Activated naive CD4-positive, alpha-beta T cell treated with anti-CD3 and anti-CD28 coated beads, Interleukin-2, amount 10 ng/mL, durations not matched to agents 5 hours and 36 hours (primary cell): Measurements from ENCODE around the gene DNAH14. TPM values are rescaled to one million over a fixed set of nuclear protein-coding genes. Genes with fewer than 3 reads are reported as not detected.

Source experiments
- total RNA-seq, 2 experiments: library from RNA; stranded (reverse); gene quantifications; one replicate each; pipeline ENCODE4 v1.2.3, GENCODE V29; 2021

The DNAH14 gene
- under 1 TPM in 1 of 2 experiments, not detected in 1; 0.24 TPM for total RNA-seq

DNA sequence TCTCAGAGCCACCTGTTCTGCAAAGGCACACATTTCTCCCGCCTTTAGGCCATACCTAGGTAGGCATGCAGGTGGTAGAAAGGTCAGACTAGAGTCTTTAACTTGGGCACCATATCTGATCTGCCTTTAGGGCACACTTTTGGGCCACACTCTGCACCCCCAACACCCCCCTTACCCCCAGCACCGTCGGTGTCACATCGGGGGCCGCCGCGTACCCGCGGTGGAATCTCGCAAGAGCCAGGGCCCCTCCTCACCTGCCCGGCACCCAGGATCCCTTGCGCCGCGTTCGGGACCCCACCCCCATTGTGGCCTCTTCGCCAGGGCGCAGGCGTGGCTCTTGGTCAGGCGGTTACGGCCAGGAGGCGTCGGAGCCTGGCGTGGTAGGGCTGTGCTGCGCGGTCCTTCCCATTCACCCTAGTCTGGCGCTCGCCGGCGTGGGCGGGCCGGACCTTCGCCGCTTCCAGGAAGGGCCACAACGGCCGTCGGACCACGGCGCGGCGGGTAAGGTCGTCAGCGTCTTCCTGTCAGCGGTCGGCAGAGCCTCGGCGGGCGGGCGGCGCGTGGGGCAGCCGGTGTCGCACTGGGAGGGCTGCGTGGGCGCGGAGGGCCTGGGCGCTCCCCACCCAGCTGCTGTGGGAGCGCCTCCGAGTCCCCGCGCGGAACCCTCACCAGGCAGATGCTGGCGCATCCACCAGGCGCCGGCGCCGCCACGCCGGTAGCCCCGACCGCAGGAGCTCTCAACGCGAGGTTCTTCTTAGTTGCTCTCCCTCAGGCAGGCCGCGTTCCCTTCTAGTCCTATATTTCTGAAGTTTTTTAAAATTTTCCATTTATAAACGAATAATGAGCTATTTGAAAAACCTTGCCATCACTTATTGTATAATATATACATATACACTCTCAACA, at the start of gene DNAH14:
Gene DNAH14, plus strand, starts transcription at position 341 of the 903 bp plus-strand sequence. CDS start 23,028 bp downstream, outside the sequence.

DNA sequence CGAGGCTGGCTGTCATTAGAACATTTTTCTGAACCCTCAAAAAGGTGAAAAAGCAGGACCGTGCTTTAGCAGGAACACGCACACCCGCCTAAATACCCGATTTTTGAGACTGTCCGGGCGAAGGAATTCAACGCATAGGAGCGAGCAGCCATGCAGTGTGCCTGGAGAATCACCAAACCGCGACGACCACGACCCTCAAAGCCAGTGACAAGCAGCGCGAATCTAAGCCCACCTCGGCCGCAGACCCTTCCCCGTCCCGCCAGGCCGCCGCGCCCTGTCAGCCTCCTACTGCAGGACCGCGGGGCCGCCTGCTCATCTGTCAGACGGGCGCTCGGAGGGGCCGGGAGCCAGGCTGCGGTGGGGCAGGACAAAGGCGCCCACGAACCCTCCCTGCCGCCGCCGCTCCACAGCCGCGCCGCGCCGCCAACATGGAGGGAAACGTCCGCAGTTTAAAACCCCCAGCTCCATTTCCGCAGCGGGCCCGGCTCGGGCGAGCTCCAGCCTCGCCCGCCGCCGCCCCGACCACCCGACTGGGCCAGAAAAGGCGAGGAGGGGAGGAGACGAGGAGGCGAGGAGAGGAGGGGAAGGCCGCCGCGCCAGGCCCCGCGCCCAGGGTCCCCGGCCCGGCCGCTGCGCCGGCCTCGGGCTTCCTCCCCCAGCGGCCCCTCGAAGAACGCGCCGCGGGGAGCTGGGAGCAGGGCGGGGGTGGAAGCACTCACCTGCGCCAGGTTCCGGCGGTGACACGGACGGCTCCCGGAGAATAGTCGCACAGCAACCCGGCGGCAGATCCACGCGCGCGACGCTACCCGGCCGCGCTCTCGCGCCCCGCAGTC, 498.0 kb downstream of the DNAH14 start, which contains the start of gene LBR:
Gene LBR, minus strand, starts transcription at position 804 of the 833 bp plus-strand sequence. CDS start 3,963 bp downstream, outside the sequence.

